ENCODE results near the gene DNAJA4. TPM values are rescaled to one million over a fixed set of nuclear protein-coding genes. Genes with fewer than 3 reads are reported as not detected.

Gene DNAJA4
- total and polyA plus RNA-seq, 9 of the 15 experiments (the other 6 are each of a cell fraction or from before 2014, with no cell fraction given): 0.11 to 1.0 (median 0.16) TPM; not detected in 4

DNA sequence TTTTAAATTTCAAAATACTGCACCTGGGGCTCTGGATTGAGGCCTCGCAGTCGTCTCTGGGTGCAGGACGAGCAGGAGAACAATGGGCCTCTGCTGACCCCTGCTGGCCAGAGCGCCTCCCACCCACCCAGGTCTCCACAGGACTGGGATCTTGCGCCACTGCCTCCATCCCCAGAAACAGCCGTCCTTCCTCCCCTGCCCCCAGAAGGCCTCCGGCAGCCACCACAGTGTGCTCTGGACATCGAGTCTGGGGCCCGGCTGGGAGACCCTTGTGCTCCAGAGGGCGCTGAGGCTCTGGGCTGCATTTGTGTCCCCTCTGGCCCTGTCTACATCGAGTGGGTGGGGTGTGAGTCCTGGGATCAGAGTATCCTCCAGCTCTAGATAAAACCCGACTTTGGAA is 23.3 kb upstream of the DNAJA4 start (continued):
- TF ChIP-seq, protein P1, sequence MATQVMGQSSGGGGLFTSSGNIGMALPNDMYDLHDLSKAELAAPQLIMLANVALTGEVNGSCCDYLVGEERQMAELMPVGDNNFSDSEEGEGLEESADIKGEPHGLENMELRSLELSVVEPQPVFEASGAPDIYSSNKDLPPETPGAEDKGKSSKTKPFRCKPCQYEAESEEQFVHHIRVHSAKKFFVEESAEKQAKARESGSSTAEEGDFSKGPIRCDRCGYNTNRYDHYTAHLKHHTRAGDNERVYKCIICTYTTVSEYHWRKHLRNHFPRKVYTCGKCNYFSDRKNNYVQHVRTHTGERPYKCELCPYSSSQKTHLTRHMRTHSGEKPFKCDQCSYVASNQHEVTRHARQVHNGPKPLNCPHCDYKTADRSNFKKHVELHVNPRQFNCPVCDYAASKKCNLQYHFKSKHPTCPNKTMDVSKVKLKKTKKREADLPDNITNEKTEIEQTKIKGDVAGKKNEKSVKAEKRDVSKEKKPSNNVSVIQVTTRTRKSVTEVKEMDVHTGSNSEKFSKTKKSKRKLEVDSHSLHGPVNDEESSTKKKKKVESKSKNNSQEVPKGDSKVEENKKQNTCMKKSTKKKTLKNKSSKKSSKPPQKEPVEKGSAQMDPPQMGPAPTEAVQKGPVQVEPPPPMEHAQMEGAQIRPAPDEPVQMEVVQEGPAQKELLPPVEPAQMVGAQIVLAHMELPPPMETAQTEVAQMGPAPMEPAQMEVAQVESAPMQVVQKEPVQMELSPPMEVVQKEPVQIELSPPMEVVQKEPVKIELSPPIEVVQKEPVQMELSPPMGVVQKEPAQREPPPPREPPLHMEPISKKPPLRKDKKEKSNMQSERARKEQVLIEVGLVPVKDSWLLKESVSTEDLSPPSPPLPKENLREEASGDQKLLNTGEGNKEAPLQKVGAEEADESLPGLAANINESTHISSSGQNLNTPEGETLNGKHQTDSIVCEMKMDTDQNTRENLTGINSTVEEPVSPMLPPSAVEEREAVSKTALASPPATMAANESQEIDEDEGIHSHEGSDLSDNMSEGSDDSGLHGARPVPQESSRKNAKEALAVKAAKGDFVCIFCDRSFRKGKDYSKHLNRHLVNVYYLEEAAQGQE (IDR thresholded peaks at IDR 0.05; ENCODE audit: borderline replicate concordance): peak; percentile 78
- TF ChIP-seq, protein P1 (CRISPR knock-in tag; IDR thresholded peaks at IDR 0.05; ENCODE audit: low read depth): no peak
- TF ChIP-seq ZNF583 (CRISPR knock-in tag; IDR thresholded peaks at IDR 0.05): no peak
- no peak for TF ChIP-seq GTF2A2 (tag; IDR thresholded peaks at IDR 0.05)
- TF ChIP-seq ZNF384 (IDR thresholded peaks at IDR 0.05; ENCODE audit: low read depth, low read length): peak; percentile 45; the same call in 1 of the 2 replicates
- no peak for TF ChIP-seq CCAR2 (IDR thresholded peaks at IDR 0.05; ENCODE audit: low read depth, low read length)
- TF ChIP-seq, protein P2, sequence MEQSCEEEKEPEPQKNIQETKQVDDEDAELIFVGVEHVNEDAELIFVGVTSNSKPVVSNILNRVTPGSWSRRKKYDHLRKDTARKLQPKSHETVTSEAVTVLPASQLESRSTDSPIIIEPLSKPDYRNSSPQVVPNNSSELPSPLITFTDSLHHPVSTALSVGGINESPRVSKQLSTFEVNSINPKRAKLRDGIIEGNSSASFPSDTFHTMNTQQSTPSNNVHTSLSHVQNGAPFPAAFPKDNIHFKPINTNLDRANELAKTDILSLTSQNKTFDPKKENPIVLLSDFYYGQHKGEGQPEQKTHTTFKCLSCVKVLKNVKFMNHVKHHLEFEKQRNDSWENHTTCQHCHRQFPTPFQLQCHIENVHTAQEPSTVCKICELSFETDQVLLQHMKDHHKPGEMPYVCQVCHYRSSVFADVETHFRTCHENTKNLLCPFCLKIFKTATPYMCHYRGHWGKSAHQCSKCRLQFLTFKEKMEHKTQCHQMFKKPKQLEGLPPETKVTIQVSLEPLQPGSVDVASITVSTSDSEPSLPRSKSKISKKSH (CRISPR knock-in tag; IDR thresholded peaks at IDR 0.05): no peak
- TF ChIP-seq DPF2 (IDR thresholded peaks at IDR 0.05): no peak
- TF ChIP-seq ARID2 (IDR thresholded peaks at IDR 0.05): 0 out of 2 replicates have a peak, but pooled peaks have one; percentile 39
- TF ChIP-seq PRPF4 (IDR thresholded peaks at IDR 0.05; ENCODE audit: insufficient read depth, low read depth, low read length, poor library complexity, severe bottlenecking): no peak
- no peak for TF ChIP-seq NCOA6 (IDR thresholded peaks at IDR 0.05)
- TF ChIP-seq CC2D1A (IDR thresholded peaks at IDR 0.05): peak; percentile 68; the same call in 1 of the 2 replicates
- TF ChIP-seq NELFE (IDR thresholded peaks at IDR 0.05; ENCODE audit: insufficient read depth, insufficient read length): no peak
- no peak for TF ChIP-seq CBX8 (IDR thresholded peaks at IDR 0.05; ENCODE audit: borderline replicate concordance, extremely low read depth, low read depth, low read length, poor library complexity, severe bottlenecking)
- TF ChIP-seq, protein P3, sequence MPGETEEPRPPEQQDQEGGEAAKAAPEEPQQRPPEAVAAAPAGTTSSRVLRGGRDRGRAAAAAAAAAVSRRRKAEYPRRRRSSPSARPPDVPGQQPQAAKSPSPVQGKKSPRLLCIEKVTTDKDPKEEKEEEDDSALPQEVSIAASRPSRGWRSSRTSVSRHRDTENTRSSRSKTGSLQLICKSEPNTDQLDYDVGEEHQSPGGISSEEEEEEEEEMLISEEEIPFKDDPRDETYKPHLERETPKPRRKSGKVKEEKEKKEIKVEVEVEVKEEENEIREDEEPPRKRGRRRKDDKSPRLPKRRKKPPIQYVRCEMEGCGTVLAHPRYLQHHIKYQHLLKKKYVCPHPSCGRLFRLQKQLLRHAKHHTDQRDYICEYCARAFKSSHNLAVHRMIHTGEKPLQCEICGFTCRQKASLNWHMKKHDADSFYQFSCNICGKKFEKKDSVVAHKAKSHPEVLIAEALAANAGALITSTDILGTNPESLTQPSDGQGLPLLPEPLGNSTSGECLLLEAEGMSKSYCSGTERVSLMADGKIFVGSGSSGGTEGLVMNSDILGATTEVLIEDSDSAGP (CRISPR knock-in tag; IDR thresholded peaks at IDR 0.05): no peak
- TF ChIP-seq MXI1 (IDR thresholded peaks at IDR 0.05; ENCODE audit: low read depth, low read length): no peak
- peak; percentile 33 for TF ChIP-seq EGR1 (conservative IDR thresholded peaks at IDR 0.05)
- no peak for TF ChIP-seq NFE2L1 (tag; IDR thresholded peaks at IDR 0.05; ENCODE audit: borderline replicate concordance, low read depth)
- TF ChIP-seq FOXP1 (CRISPR knock-in tag; IDR thresholded peaks at IDR 0.05): no peak
- TF ChIP-seq CBX5 (IDR thresholded peaks at IDR 0.05; ENCODE audit: borderline replicate concordance, low read depth): no peak

Measured in K562 (cell line).